Endothelial cell (in vitro differentiated cells): ENCODE measurements around the gene SLC35C1. TPM values are rescaled to one million over a fixed set of nuclear protein-coding genes. Genes with fewer than 3 reads are reported as not detected.

Experiments used
- DNase-seq: peaks from one replicate; pipeline ENCODE4 v3.0.0; 2021; ENCODE audit warnings: low spot score
- H3K27ac Mint-ChIP-seq: one replicate; pipeline ENCODE4 v1.8.0; 2021; ENCODE audit warnings: mixed read lengths, inconsistent platforms; ENCODE audit not compliant: unreplicated experiment
- H3K27me3 Mint-ChIP-seq: one replicate; pipeline ENCODE4 v1.8.0; 2021; ENCODE audit warnings: mild to moderate bottlenecking, moderate library complexity, mixed read lengths, inconsistent platforms; ENCODE audit not compliant: unreplicated experiment
- H3K36me3 Mint-ChIP-seq: one replicate; pipeline ENCODE4 v1.8.0; 2021; ENCODE audit warnings: mild to moderate bottlenecking, low read depth, mixed read lengths, inconsistent platforms; ENCODE audit not compliant: unreplicated experiment
- H3K4me1 Mint-ChIP-seq: one replicate; pipeline ENCODE4 v1.8.0; 2021; ENCODE audit warnings: mild to moderate bottlenecking, mixed read lengths, inconsistent platforms; ENCODE audit not compliant: unreplicated experiment
- H3K4me3 Mint-ChIP-seq: one replicate; pipeline ENCODE4 v1.8.0; 2021; ENCODE audit warnings: mild to moderate bottlenecking, mixed read lengths, inconsistent platforms; ENCODE audit not compliant: unreplicated experiment
- H3K9me3 Mint-ChIP-seq: one replicate; pipeline ENCODE4 v1.8.0; 2021; ENCODE audit warnings: mixed read lengths, inconsistent platforms; ENCODE audit not compliant: unreplicated experiment
- total RNA-seq: library from RNA; stranded (reverse); fragmentation: NEBNext Ultra II Directional; extraction: Animal tissue kit (Norgen Biotek cat#: 25700); gene quantifications from one replicate; pipeline ENCODE4 v1.2.1, GENCODE V29; 2021; ENCODE audit not compliant: unreplicated experiment
- TF ChIP-seq, protein P1 (sequence below): fragments of 200-600 bp; sonication (generic); IDR thresholded peaks from one replicate; pipeline ENCODE4 v1.5.0; 2021; ENCODE audit warnings: antibody characterized with exemption; ENCODE audit not compliant: unreplicated experiment

Gene SLC35C1
- total RNA-seq, 1 donor from 2014 or later, result 13.9 TPM

DNA sequence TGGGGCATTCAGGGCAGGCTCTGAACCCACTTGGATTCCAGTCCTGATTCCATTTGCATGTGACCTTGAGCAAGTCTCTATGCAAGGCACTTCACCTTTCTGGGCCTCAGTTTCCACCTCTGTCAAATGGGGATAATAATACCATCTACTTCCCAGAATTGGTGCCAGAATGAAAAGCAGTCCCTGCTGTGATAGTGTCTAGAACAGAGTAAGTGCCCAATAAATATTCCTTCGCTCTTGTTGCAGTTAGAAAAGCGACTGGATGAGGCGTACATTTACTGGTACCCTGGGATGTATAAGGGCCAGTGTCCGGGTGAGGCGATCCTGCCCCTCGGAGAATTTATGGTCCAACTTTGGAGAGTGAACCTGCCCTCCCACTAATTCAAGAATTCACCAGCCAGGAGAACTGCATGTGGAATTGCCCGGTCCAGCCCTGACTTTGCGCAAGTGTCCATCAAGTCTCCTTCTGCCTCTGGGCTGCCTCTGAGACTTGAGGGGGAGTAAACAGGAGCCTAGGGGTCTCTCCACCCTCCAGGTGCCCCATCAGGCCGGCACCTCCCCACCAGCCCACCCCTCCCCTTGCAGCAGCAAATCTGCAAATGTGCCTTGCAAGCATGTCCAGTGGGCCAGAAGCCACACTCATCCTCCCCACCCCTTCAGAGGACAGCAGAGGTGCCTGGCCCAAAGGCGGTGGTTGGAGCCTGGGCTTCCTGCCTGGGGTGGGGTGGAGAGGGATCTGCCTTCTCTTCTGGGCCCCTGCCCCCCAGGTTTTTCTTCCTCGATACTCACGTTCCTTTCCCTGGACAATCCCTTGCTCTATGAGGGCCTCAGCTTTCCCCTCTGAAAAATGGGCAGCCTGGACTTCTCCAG, 30.9 kb upstream of the SLC35C1 start:
- TF ChIP-seq, protein P1, sequence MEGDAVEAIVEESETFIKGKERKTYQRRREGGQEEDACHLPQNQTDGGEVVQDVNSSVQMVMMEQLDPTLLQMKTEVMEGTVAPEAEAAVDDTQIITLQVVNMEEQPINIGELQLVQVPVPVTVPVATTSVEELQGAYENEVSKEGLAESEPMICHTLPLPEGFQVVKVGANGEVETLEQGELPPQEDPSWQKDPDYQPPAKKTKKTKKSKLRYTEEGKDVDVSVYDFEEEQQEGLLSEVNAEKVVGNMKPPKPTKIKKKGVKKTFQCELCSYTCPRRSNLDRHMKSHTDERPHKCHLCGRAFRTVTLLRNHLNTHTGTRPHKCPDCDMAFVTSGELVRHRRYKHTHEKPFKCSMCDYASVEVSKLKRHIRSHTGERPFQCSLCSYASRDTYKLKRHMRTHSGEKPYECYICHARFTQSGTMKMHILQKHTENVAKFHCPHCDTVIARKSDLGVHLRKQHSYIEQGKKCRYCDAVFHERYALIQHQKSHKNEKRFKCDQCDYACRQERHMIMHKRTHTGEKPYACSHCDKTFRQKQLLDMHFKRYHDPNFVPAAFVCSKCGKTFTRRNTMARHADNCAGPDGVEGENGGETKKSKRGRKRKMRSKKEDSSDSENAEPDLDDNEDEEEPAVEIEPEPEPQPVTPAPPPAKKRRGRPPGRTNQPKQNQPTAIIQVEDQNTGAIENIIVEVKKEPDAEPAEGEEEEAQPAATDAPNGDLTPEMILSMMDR, result no peak
- H3K27ac Mint-ChIP-seq, result no peak overlapping the region
- peaks cover 6% of the 10 kb centered on the region for H3K4me1 Mint-ChIP-seq
- no peak for DNase-seq
- no peaks in the 10 kb centered on the region for H3K9me3 Mint-ChIP-seq
- H3K36me3 Mint-ChIP-seq, result no peaks in the 10 kb centered on the region
- no peak overlapping the region for H3K4me3 Mint-ChIP-seq
- H3K27me3 Mint-ChIP-seq, result no peaks in the 10 kb centered on the region

DNA sequence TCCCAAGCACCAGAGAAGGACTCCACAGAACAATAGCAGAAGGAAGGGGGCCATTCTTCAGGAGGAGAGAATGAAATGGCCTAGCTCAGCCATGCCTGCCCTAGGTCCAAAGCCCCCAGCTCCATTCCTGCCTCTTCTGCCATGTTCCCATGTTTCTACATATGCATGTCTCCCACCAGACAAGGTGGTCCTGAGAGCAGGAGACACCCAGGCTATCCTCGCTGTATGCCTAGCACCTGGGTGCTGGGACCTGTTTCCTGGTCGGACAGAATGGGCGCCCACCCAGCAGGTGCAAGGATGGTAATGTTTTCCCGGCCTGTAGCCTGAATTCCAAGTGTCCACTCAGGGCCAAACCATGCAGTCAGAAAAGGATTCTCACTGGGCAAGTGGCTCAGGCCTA, 30.2 kb upstream of the SLC35C1 start:
- H3K9me3 Mint-ChIP-seq, result no peaks in the 10 kb centered on the region
- DNase-seq, result no peak

DNA sequence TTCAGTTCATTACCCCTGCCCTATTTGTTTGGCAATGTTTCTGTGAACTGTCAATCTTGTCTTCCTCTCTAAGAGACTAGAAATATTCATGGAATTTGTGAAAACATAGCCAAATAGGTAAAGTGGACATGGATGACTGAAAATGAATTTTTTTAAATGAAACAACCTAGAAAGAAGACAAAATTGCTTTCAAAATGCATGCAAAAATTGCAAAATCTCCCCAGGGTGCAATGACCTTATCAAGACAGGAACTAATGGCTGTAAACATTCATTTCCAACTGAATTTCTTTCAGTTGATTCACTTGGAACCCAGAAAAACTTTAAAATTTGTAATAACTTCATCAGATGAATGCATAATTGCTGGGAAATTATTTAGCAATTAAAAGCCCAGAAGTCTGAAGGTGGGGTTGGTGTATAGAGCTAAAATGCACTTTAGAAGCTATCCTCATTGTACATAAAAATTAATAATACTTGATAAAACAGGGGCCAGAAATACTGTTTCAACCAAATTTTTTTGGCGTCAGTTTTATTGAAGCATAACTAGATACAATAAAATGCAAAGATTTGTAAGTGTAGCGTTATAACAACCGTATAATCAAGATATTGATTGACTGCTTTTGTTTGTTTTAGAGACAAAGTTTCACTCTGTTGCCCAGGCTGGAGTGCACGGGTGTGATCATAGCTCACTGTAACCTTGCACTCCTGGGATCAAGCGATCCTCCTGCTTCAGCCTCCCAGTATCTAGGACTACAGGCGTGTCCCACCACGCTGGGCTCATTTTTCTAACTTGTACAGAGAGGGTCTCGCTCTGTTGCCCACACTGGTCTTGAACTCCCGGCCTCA, 27.6 kb upstream of the SLC35C1 start:
- TF ChIP-seq, protein P1, result no peak
- H3K9me3 Mint-ChIP-seq, result no peaks in the 10 kb centered on the region
- H3K36me3 Mint-ChIP-seq, result no peaks in the 10 kb centered on the region
- H3K4me1 Mint-ChIP-seq, result no peaks in the 10 kb centered on the region
- H3K27ac Mint-ChIP-seq, result no peak overlapping the region
- no peak overlapping the region for H3K4me3 Mint-ChIP-seq
- no peaks in the 10 kb centered on the region for H3K27me3 Mint-ChIP-seq
- DNase-seq, result no peak

More for the DNA sequence above, 30.2 kb upstream of the SLC35C1 start:
- TF ChIP-seq, protein P1, result no peak
- Mint-ChIP-seq H3K4me1 (peaks cover 6% of the 10 kb centered on the region), H3K27ac (no peak overlapping the region), H3K36me3 (no peaks in the 10 kb centered on the region), H3K4me3 (no peak overlapping the region), H3K27me3 (no peaks in the 10 kb centered on the region)

DNA sequence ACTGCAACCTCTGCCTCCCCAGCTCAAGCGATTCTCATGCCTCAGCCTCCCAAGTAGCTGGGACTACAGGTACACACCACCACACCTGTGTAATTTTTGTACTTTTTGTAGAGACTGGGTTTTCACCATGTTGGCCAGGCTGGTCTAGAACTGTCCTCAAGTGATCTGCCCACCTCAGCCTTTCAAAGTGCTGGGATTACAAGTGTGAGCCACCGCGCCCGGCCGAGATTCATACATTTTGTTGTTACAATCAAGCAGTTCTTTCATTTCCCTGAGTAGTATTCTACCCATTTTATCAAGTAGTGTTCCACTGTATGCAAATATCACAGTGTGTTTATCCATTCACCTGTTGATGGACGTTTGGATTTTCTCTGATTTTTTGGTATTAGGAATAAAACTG, 26.6 kb upstream of the SLC35C1 start:
- no peaks in the 10 kb centered on the region for H3K27me3 Mint-ChIP-seq
- H3K4me1 Mint-ChIP-seq, result no peaks in the 10 kb centered on the region
- no peaks in the 10 kb centered on the region for H3K36me3 Mint-ChIP-seq

More for the DNA sequence above, 26.6 kb upstream of the SLC35C1 start:
- TF ChIP-seq, protein P1, result no peak
- Mint-ChIP-seq H3K4me3 (no peak overlapping the region), H3K27ac (no peak overlapping the region), H3K9me3 (no peaks in the 10 kb centered on the region)
- no peak for DNase-seq
